Neural cell (in vitro differentiated cells): ENCODE results near the gene HIPK2.

ENCODE experiments used
- EP300 ChIP-seq: fragments of 450-650 bp; conservative IDR thresholded peaks from 2 replicates; pipeline ENCODE4 v1.6.1; 2014; ENCODE audit warnings: antibody characterized with exemption, mild to moderate bottlenecking, moderate library complexity; ENCODE audit not compliant: poor library complexity, severe bottlenecking
- EZH2 ChIP-seq: fragments of 200-600, 300-800 bp; shearing (Covaris generic), sonication (generic); IDR thresholded peaks from 2 replicates; pipeline ENCODE4 v1.6.1; 2014; ENCODE audit warnings: antibody characterized with exemption, low read length, borderline replicate concordance, mild to moderate bottlenecking; ENCODE audit not compliant: insufficient read depth, poor library complexity, severe bottlenecking
- RAD21 ChIP-seq: fragments of 450-650 bp; conservative IDR thresholded peaks from 2 replicates; pipeline ENCODE4 v1.6.1; 2014; ENCODE audit warnings: antibody characterized with exemption, mild to moderate bottlenecking, moderate library complexity
- SMC3 ChIP-seq: fragments of 450-650 bp; conservative IDR thresholded peaks from 2 replicates; pipeline ENCODE4 v1.6.1; 2014; ENCODE audit warnings: antibody characterized with exemption, mild to moderate bottlenecking, moderate library complexity; ENCODE audit not compliant: poor library complexity
- TF ChIP-seq, protein P1 (sequence below): fragments of 450-650 bp; IDR thresholded peaks from 2 replicates; pipeline ENCODE4 v1.5.1; 2014; ENCODE audit warnings: antibody characterized with exemption, mild to moderate bottlenecking, moderate library complexity; ENCODE audit not compliant: poor library complexity, severe bottlenecking

- TF ChIP-seq, protein P1, sequence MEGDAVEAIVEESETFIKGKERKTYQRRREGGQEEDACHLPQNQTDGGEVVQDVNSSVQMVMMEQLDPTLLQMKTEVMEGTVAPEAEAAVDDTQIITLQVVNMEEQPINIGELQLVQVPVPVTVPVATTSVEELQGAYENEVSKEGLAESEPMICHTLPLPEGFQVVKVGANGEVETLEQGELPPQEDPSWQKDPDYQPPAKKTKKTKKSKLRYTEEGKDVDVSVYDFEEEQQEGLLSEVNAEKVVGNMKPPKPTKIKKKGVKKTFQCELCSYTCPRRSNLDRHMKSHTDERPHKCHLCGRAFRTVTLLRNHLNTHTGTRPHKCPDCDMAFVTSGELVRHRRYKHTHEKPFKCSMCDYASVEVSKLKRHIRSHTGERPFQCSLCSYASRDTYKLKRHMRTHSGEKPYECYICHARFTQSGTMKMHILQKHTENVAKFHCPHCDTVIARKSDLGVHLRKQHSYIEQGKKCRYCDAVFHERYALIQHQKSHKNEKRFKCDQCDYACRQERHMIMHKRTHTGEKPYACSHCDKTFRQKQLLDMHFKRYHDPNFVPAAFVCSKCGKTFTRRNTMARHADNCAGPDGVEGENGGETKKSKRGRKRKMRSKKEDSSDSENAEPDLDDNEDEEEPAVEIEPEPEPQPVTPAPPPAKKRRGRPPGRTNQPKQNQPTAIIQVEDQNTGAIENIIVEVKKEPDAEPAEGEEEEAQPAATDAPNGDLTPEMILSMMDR: no peak
- TF ChIP-seq RAD21 (no peak), EP300 (no peak), EZH2 (no peak), SMC3 (no peak)
These were observed 19.4 kb downstream of the HIPK2 start for GRCh38 chr7:139758388-139758787.
